CD4-positive, alpha-beta memory T cell (primary cell): ENCODE data around the gene SLC37A1. TPM values are rescaled to one million over a fixed set of nuclear protein-coding genes. Genes with fewer than 3 reads are reported as not detected.
A peak's percentile ranks its signal among the peaks of the same experiment; 100 is the strongest.

ENCODE experiments used
- CTCF ChIA-PET: fragments of 350-600 bp; sonication (Branson Sonifier 250); formaldehyde crosslinking; loops from one replicate; lab custom pipeline; 2021; ENCODE audit warnings: inconsistent platforms; ENCODE audit not compliant: partially characterized antibody; lab: Charles Lee
- POLR2A ChIA-PET: fragments of 350-600 bp; sonication (Branson Sonifier 250); formaldehyde crosslinking; loops from one replicate; lab custom pipeline; 2021; ENCODE audit not compliant: partially characterized antibody; lab: Charles Lee
- DNase-seq, 5 donors: peaks; one replicate each; pipeline versions ENCODE4 v3.0.0 to v3.0.0-alpha.2; 2020 to 2022; ENCODE audit warnings: mixed read lengths in 1 of 5
- H3K27ac ChIP-seq: one replicate; pipeline ENCODE4 v1.7.0; 2013; ENCODE audit warnings: low read depth, low read length
- H3K27me3 ChIP-seq: 2 replicates; pipeline ENCODE4 v1.7.0; 2013; ENCODE audit warnings: mild to moderate bottlenecking, low read length, moderate library complexity; ENCODE audit not compliant: insufficient read depth
- H3K36me3 ChIP-seq: 2 replicates; pipeline ENCODE4 v1.7.0; 2013; ENCODE audit warnings: mild to moderate bottlenecking, low read length, moderate library complexity; ENCODE audit not compliant: insufficient read depth
- H3K4me1 ChIP-seq: 2 replicates; pipeline ENCODE4 v1.7.0; 2013; ENCODE audit warnings: mild to moderate bottlenecking, low read length, moderate library complexity; ENCODE audit not compliant: insufficient read depth
- H3K4me3 ChIP-seq, 2 donors: one replicate each; pipeline ENCODE4 v1.7.0; 2013; ENCODE audit warnings: low read length in 2 of 2, mild to moderate bottlenecking in 1 of 2
- H3K9me3 ChIP-seq, 2 donors: one replicate each; pipeline ENCODE4 v1.7.0; 2013; ENCODE audit warnings: low read length in 2 of 2, control low read depth in 1 of 2; ENCODE audit not compliant: control insufficient read depth in 1 of 2
- H3K27ac Mint-ChIP-seq, 7 donors: one replicate each; pipeline ENCODE4 v1.8.0; 2020 to 2021; ENCODE audit warnings: mixed read lengths in 7 of 7, mild to moderate bottlenecking in 6 of 7, inconsistent platforms in 3 of 7, moderate library complexity in 3 of 7
- H3K27me3 Mint-ChIP-seq, 2 donors: one replicate each; pipeline ENCODE4 v1.8.0; 2020 to 2021; ENCODE audit warnings: mixed read lengths in 2 of 2
- H3K36me3 Mint-ChIP-seq, 2 donors: one replicate each; pipeline ENCODE4 v1.8.0; 2020 to 2021; ENCODE audit warnings: mixed read lengths in 2 of 2, inconsistent platforms in 1 of 2, mild to moderate bottlenecking in 1 of 2
- H3K4me1 Mint-ChIP-seq, 4 donors: one replicate each; pipeline ENCODE4 v1.8.0; 2020 to 2021; ENCODE audit warnings: mixed read lengths in 4 of 4, mild to moderate bottlenecking in 1 of 4
- H3K4me3 Mint-ChIP-seq, 8 donors: one replicate each; pipeline ENCODE4 v1.8.0; 2020 to 2021; ENCODE audit warnings: mixed read lengths in 8 of 8, mild to moderate bottlenecking in 7 of 8, moderate library complexity in 6 of 8, inconsistent platforms in 3 of 8
- H3K9me3 Mint-ChIP-seq, 8 donors: one replicate each; pipeline ENCODE4 v1.8.0; 2020 to 2021; ENCODE audit warnings: mixed read lengths in 8 of 8, mild to moderate bottlenecking in 5 of 8, inconsistent platforms in 3 of 8, moderate library complexity in 1 of 8
- intact Hi-C: fragments of 100-400 bp; cut with micrococcal nuclease; formaldehyde crosslinking; loops from one replicate; pipeline ENCODE4 v1.15.1; 2023
- polyA plus RNA-seq, 2 donors: library from polyadenylated mRNA; unstranded; fragments of 300-500 nt; fragmentation: Illumina TruSeq; gene quantifications; one replicate each; pipeline ENCODE4 v1.2.3, GENCODE V29; 2021
- total RNA-seq, 2 experiments: library from RNA; stranded (reverse); gene quantifications; one replicate each; pipeline ENCODE4 v1.2.3, GENCODE V29; 2021

Gene SLC37A1
- total RNA-seq (10 to 100 TPM; 18.1 to 18.5 TPM), polyA plus RNA-seq (1 to 10 TPM; 4.7 to 7.0 TPM)

- H3K9me3 ChIP-seq: no peaks in the 10 kb centered on the region
- DNase-seq: peak in 4 of 5 donors; percentile 40 to 56 (median 48)
- ChIA-PET CTCF (no interaction called here), POLR2A (interaction anchor here (0.6 to 2.9 kb wide), 10 partner anchors 9 to 154 kb away, joined by 3 to 42 read pairs (median 5); partner anchors contain the start of genes RSPH1 and UBASH3A)
- no peaks in the 10 kb centered on the region for H3K27me3 ChIP-seq
- peaks cover 29% of the 10 kb centered on the region for H3K4me1 ChIP-seq
- Mint-ChIP-seq H3K36me3 (peaks cover 15 to 18% of the 10 kb centered on the region in 2 donors), H3K9me3 (no peaks in the 10 kb centered on the region), H3K4me1 (peaks cover 18 to 47% (median 31%) of the 10 kb centered on the region in 4 donors), H3K27me3 (no peaks in the 10 kb centered on the region), H3K27ac (peak within 1 kb of the TSS; percentile 78 to 94 (median 92)), H3K4me3 (peak within 1 kb of the TSS; percentile 90 to 92 (median 90))
- H3K27ac ChIP-seq: peak within 1 kb of the TSS; percentile 65
- peak within 1 kb of the TSS; percentile 57 to 79 for H3K4me3 ChIP-seq
- intact Hi-C loops: loop anchor here (1.0 kb wide), 1 partner anchor 17 kb away; the partner anchor contains the start of gene RSPH1
- peaks cover 2% of the 10 kb centered on the region for H3K36me3 ChIP-seq
Measured at GRCh38 chr21:42513151-42513984, at the start of gene SLC37A1. TSS of gene SLC37A1 (plus strand) at chr21:42513852. CDS start at chr21:42518455, 4,603 bp downstream.

GRCh38 chr21:42463861-42464515, 49.7 kb upstream of the SLC37A1 start:
- CTCF ChIA-PET: no interaction called here
- POLR2A ChIA-PET: no interaction called here

GRCh38 chr21:42465008-42465802, 48.4 kb upstream of the SLC37A1 start:
- POLR2A ChIA-PET: interaction anchor here (1.1 kb wide), 1 partner anchor 9 kb away, joined by 3 read pairs; no protein-coding TSS in a partner anchor

More at GRCh38 chr21:42463861-42464515, 49.7 kb upstream of the SLC37A1 start:
- Histone ChIP-seq H3K9me3 (no peaks in the 10 kb centered on the region), H3K36me3 (no peaks in the 10 kb centered on the region), H3K4me1 (peaks cover 48% of the 10 kb centered on the region), H3K27ac (peak overlapping the region; percentile 22), H3K27me3 (no peaks in the 10 kb centered on the region), H3K4me3 (no peak overlapping the region)
- peak overlapping the region; percentile 58 to 98 (median 91) for H3K27ac Mint-ChIP-seq
- peaks cover 37 to 75% (median 48%) of the 10 kb centered on the region in 4 donors for H3K4me1 Mint-ChIP-seq
- H3K4me3 Mint-ChIP-seq: peak overlapping the region in 7 of 8 donors; percentile 18 to 88 (median 73)
- H3K27me3 Mint-ChIP-seq: no peaks in the 10 kb centered on the region
- no peaks in the 10 kb centered on the region for H3K36me3 Mint-ChIP-seq
- peak; percentile 69 to 87 (median 77) for DNase-seq
- no peaks in the 10 kb centered on the region for H3K9me3 Mint-ChIP-seq
- intact Hi-C loops: loop anchor here (5.0 kb wide), 1 partner anchor 33 kb away; the partner anchor contains the start of gene RSPH1

GRCh38 chr21:42465803-42466127, 47.9 kb upstream of the SLC37A1 start:
- peak overlapping the region in 5 of 7 donors; percentile 61 to 98 (median 78) for H3K27ac Mint-ChIP-seq
- Histone ChIP-seq H3K27me3 (no peaks in the 10 kb centered on the region), H3K36me3 (no peaks in the 10 kb centered on the region), H3K4me1 (peaks cover 44% of the 10 kb centered on the region), H3K27ac (no peak overlapping the region), H3K9me3 (no peaks in the 10 kb centered on the region), H3K4me3 (no peak overlapping the region)
- no peaks in the 10 kb centered on the region for H3K9me3 Mint-ChIP-seq
- peaks cover 34 to 65% (median 43%) of the 10 kb centered on the region in 4 donors for H3K4me1 Mint-ChIP-seq
- peak overlapping the region in 1 of 8 donors; percentile 31 for H3K4me3 Mint-ChIP-seq
- H3K36me3 Mint-ChIP-seq: no peaks in the 10 kb centered on the region
- intact Hi-C loops: no loop called here
- H3K27me3 Mint-ChIP-seq: no peaks in the 10 kb centered on the region
- no peak for DNase-seq
- ChIA-PET POLR2A (interaction anchor here (1.1 kb wide), 1 partner anchor 10 kb away, joined by 3 read pairs; no protein-coding TSS in a partner anchor), CTCF (no interaction called here)

More at GRCh38 chr21:42465008-42465802, 48.4 kb upstream of the SLC37A1 start:
- Histone ChIP-seq H3K27me3 (no peaks in the 10 kb centered on the region), H3K4me3 (no peak overlapping the region), H3K4me1 (peaks cover 48% of the 10 kb centered on the region), H3K27ac (no peak overlapping the region), H3K9me3 (no peaks in the 10 kb centered on the region), H3K36me3 (no peaks in the 10 kb centered on the region)
- Mint-ChIP-seq H3K9me3 (no peaks in the 10 kb centered on the region), H3K27me3 (no peaks in the 10 kb centered on the region), H3K36me3 (no peaks in the 10 kb centered on the region), H3K4me3 (peak overlapping the region in 6 of 8 donors; percentile 3 to 66 (median 45)), H3K27ac (peak overlapping the region in 6 of 7 donors; percentile 78 to 98 (median 92)), H3K4me1 (peaks cover 36 to 71% (median 48%) of the 10 kb centered on the region in 4 donors)
- CTCF ChIA-PET: no interaction called here
- intact Hi-C loops: no loop called here
- peak in 1 of 5 donors; percentile 23 for DNase-seq

- ChIA-PET CTCF (interaction anchor here (2.3 kb wide), 1 partner anchor 130 kb away, joined by 8 read pairs; no protein-coding TSS in a partner anchor), POLR2A (interaction anchor here (1.1 to 1.2 kb wide), 2 partner anchors 11 to 61 kb away, joined by 4 read pairs; no protein-coding TSS in a partner anchor)
- no peak overlapping the region for H3K4me3 Mint-ChIP-seq
- no peak overlapping the region for H3K4me3 ChIP-seq
- H3K4me1 ChIP-seq: peaks cover 37% of the 10 kb centered on the region
- H3K4me1 Mint-ChIP-seq: peaks cover 28 to 56% (median 37%) of the 10 kb centered on the region in 4 donors
- H3K27ac Mint-ChIP-seq: peak overlapping the region in 3 of 7 donors; percentile 10 to 46 (median 30)
- no peaks in the 10 kb centered on the region for H3K36me3 Mint-ChIP-seq
- no peaks in the 10 kb centered on the region for H3K9me3 ChIP-seq
- no peaks in the 10 kb centered on the region for H3K9me3 Mint-ChIP-seq
- intact Hi-C loops: no loop called here
- H3K36me3 ChIP-seq: no peaks in the 10 kb centered on the region
- H3K27me3 ChIP-seq: no peaks in the 10 kb centered on the region
- no peak for DNase-seq
- no peaks in the 10 kb centered on the region for H3K27me3 Mint-ChIP-seq
- H3K27ac ChIP-seq: no peak overlapping the region
Measured at GRCh38 chr21:42466700-42467099, 47.0 kb upstream of the SLC37A1 start.

GRCh38 chr21:42467140-42467983, 46.3 kb upstream of the SLC37A1 start:
- Histone ChIP-seq H3K9me3 (no peaks in the 10 kb centered on the region), H3K36me3 (no peaks in the 10 kb centered on the region), H3K27ac (no peak overlapping the region), H3K4me3 (no peak overlapping the region), H3K4me1 (peaks cover 30% of the 10 kb centered on the region), H3K27me3 (no peaks in the 10 kb centered on the region)
- intact Hi-C loops: no loop called here
- ChIA-PET POLR2A (interaction anchor here (1.1 to 1.2 kb wide), 2 partner anchors 11 to 60 kb away, joined by 4 read pairs; no protein-coding TSS in a partner anchor), CTCF (interaction anchor here (0.7 to 2.3 kb wide), 2 partner anchors 70 to 130 kb away, joined by 3 to 8 read pairs; no protein-coding TSS in a partner anchor)
- H3K27ac Mint-ChIP-seq: peak overlapping the region in 4 of 7 donors; percentile 3 to 63 (median 26)
- no peaks in the 10 kb centered on the region for H3K36me3 Mint-ChIP-seq
- H3K9me3 Mint-ChIP-seq: no peaks in the 10 kb centered on the region
- no peak overlapping the region for H3K4me3 Mint-ChIP-seq
- no peaks in the 10 kb centered on the region for H3K27me3 Mint-ChIP-seq
- DNase-seq: no peak
- peaks cover 28 to 49% (median 33%) of the 10 kb centered on the region in 4 donors for H3K4me1 Mint-ChIP-seq
